HG03025 (cell line): ENCODE data around the gene TRMT2A.
"Not testable (repeated sequence)": the region's sequence is repeated elsewhere in the genome, so short reads cannot be mapped to it uniquely, and the experiment has no call there.

Experiments
- ATAC-seq: cut with Tn5 transposase; IDR thresholded peaks from one replicate; pipeline ENCODE4 v1.9.1; 2021; ENCODE audit warnings: mild to moderate bottlenecking, moderate library complexity; ENCODE audit not compliant: unreplicated experiment, low FRiP score

The TRMT2A gene

GRCh38 chr22:20089226-20089976 is 27.6 kb downstream of the TRMT2A start:
- ATAC-seq: no peak

DNA sequence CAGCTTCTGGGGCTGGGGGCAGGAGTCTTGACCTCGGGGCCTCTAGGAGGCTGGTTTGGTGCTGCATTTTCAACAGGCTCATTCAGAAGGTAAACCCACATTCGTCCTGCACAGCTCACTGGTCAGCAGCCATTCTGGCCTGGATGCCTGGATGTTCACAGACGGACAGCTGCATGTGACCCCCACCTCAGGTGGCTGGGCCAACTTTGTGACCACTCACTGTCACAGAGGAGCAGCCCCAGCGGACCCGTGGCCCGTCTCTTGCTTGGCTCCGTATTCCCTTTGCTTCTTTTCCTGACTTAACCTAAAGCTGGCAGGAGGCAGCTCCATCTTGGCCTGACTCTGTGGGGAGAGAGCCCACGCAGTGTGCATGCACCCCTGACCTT is 28.8 kb downstream of the TRMT2A start:
- no peak for ATAC-seq

- no peak for ATAC-seq
Measured at GRCh38 chr22:20087319-20088262, 29.4 kb downstream of the TRMT2A start.

DNA sequence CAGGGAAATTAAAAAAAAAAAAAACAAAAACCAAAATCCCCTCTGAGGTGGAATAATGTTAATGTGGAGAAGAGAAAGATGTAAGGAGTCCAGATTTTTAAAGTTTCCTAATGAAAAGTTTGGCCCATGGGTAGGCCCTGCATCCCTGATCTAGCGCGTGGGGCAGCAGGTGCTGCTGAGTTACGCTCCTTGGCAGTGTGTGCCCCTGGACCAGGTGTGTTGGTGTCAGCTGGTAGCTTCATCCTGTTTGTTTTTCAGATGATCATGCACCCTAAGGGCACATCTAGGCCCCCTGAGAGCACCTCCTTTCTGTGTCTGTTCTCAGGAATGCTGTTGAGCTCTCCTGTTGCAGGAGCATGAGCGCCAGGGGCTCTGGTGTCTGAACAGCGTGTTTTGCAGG is 30.3 kb downstream of the TRMT2A start:
- no peak for ATAC-seq

- ATAC-seq: no peak
Measured at GRCh38 chr22:20086101-20086599, 30.9 kb downstream of the TRMT2A start.

GRCh38 chr22:20085651-20086050 is 31.4 kb downstream of the TRMT2A start:
- ATAC-seq: no peak

GRCh38 chr22:20084547-20085413 is 32.2 kb downstream of the TRMT2A start:
- ATAC-seq: no peak

- ATAC-seq: no peak
Measured at GRCh38 chr22:20083891-20084546, 33.0 kb downstream of the TRMT2A start.

DNA sequence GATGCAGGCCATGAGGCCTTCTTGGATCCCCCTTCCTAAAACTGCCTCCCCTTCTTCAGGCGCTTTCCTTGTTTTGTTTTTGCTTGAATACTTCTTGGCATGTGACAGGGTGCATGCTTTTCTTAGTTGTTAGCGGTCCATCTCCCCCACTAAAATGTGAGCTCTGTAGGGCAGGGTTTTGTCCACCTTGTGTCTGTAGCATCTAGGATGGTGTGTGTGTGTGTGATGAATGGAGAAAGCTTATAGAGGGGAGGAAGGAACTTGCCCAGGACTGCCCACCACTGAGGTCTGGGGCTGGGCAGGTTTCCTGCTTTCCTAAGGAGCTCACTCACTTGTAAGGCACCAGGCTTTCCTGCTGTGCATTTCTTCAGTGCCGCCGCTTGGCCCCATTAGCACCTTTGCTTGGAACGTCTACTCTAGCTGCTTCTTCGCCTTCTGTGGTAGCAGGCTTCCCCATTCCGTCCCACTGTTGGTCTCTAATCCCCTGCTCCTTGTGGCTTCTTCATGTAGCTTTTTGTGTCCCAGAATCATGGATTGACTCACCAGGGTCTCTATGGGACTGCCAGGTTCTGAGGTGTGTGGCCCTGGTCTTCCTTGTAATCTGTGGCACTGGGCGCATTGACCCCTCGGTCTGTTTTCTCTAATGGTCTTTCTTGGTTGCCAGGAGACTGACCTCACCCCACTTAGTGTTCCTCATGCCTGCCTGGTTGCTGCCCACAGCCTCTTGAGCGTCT is 33.7 kb downstream of the TRMT2A start:
- ATAC-seq: no peak

DNA sequence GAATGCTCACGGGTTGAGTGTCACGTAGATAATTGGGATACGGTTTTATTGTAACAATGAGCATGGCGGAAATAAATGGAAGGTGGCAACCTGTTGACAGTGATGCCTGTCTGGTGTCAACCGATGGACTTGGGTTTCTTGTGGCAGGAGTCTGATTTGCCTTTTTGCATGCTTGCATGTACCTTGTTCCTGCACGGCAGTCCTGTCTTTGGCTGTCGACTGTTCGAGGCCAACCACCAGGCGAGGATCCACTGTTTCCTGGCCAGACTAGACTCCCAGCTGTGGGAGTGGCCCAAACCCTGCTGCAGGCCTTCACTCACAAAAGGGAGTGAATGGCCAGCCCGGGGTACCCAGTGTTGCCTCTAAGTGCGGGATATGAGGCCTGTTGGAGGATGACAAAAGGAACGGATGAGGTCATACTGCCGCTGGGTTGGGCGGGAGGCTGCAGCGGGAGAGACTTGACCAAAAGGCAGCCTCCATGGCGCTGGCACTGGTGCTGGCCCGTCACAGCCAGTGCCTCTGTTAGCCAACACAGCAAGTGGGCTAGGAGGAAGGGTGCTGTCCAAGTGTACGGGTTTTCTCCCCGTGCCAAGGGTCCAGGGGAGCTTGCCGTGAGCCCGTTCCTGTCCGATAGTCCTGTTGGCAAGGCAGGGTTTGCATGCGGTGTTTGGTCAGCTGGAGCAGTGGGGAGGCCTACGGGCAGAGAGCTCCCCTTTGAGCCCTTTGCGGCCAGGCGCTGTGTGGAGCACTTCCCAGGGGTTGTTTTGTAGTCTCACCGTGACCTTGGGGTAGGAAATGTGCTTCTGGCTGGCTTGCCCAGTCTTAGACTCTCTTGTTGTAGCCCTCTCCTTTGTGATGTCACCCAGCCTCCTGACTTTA is 36.0 kb downstream of the TRMT2A start:
- no peak for ATAC-seq

- ATAC-seq: peak; percentile 43
Measured at GRCh38 chr22:20080445-20080775, 36.6 kb downstream of the TRMT2A start.

DNA sequence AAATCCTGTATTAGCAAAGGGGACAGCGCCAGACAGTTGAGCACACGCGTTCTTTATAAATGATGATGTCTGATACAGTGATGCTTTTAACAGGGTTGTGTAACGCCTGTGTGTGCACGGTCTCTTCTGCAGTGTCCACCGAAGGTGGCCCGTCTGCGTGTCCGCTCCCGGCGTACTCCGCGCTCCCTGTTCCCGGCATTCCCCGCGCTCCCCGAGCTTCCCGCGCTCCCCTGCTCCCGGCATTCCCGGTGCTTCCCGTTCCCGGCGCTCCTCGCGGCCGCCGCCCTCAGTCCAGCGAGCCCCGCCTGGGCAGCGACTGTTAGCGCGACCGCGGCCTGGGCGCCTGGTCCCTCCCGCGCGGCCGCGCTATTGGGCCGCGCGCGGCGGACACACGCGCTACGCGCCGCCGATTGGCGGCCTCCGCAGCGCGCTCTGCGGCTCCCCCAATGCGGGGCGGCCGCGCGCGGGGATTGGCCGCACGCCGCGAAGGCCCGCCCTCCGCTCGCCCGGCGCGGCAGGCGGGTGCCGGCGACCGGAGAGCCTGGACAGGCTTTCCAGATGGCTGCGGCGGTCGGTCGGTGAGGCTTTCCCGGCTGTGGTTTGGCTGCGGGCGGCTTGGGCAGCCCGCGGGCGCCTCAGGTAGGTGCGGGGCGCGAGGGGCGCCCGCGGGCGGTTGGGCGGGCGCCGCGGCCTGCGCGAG is 37.1 kb downstream of the TRMT2A start, which contains the start of gene DGCR8:
Gene DGCR8, plus strand, starts transcription at position 497 of the 700 bp plus-strand sequence. CDS start 5,723 bp downstream, outside the sequence.
- ATAC-seq: peak; percentile 72

- ATAC-seq: no peak
Measured at GRCh38 chr22:20076627-20077172, 40.3 kb downstream of the TRMT2A start.

DNA sequence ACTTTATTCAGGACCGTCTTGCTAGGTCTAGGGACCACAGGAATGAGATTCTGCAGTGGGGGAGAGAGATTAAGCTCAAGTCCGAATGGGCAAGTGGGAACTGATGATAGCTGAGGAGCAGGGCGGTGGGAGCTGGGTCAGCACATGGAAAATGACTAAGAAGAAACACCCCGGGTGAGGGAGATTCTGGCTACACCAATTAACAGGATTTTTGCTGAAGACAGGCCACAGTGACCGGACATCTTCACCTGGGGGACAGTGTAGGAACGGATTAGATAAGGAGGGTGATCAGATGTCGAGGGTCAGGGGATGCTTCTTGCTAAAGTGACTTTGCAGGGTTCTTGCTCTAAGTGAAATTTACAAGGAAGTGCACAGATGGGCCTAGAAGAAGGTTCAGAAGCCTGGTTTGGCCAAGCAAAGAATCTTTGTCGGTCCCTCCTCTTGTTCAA is 45.5 kb downstream of the TRMT2A start:
- no peak for ATAC-seq

- no peak for ATAC-seq
Measured at GRCh38 chr22:20069331-20070042, 47.5 kb downstream of the TRMT2A start.

DNA sequence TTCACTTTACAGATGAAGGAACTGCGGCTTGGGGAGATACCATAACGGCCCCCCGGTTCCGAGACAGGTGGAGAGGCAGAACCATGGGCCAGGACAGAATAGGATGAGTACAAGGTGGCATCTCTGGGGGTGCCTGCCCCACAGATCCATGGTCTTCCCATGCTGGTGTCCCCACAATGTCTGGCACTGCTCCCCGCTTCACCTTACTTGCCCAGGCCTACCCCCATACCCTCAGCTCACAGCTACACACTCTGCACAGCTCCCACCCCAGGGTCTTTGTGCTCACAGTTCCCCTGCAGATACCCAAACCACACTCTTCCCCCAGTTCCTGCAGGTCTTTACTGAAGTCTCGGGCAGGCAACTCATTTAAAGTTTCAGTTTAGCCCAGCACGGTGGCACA is 48.4 kb downstream of the TRMT2A start:
- ATAC-seq: no peak

DNA sequence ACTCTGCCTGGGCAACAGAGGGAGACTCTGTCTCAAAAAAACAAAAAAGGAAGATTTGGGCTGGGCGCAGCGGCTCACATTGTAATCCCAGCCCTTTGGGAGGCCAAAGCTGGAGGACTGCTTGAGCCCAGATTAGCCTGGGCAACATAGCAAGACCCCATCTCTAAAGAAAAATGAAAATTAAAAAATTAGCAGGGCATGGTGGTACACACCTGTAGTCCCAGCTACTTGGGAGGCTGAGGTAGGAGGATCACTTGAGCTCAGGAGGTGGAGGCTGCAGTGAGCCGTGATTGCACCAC is 49.7 kb downstream of the TRMT2A start:
- ATAC-seq: not testable (repeated sequence)
